H1 (cell line): ENCODE measurements around the gene MAPT. TPM values are rescaled to one million over a fixed set of nuclear protein-coding genes. Genes with fewer than 3 reads are reported as not detected.

Experiments used
- SIX5 ChIP-seq: IDR thresholded peaks from 2 replicates; pipeline ENCODE4 v1.6.1; 2011; ENCODE audit warnings: mild to moderate bottlenecking, low read depth, low read length
- SP1 ChIP-seq: IDR thresholded peaks from 2 replicates; pipeline ENCODE4 v1.6.1; 2011; ENCODE audit warnings: low read depth, low read length
- SP4 ChIP-seq: IDR thresholded peaks from 2 replicates; pipeline ENCODE4 v1.6.1; 2012; ENCODE audit warnings: low read length, inconsistent platforms
- polyA plus RNA-seq, 7 experiments: library from polyadenylated mRNA; depleted of rRNA in 3 of 7; stranded (reverse) in 5 of 7; unstranded in 2 of 7; fragments of >200 nt in 5 of 7; fragments of 200-250 nt in 2 of 7; gene quantifications; 1 replicate in 5 of 7; 2 replicates in 1 of 7; 4 replicates in 1 of 7; pipeline versions ENCODE4 v1.2.1 to v1.2.3, GENCODE V29; 2011 to 2013; ENCODE audit warnings: missing spikeins in 2 of 7, mixed read lengths in 2 of 7
- total RNA-seq: library from RNA; stranded (reverse); fragmentation: NEBNext Ultra II Directional; extraction: Animal tissue kit (Norgen Biotek cat#: 25700); gene quantifications from 2 replicates; pipeline ENCODE4 v1.2.1, GENCODE V29; 2021
- TF ChIP-seq, protein P1 (sequence below), 3 experiments: IDR thresholded peaks; 1 replicate in 2 of 3; 2 replicates in 1 of 3; pipeline versions ENCODE4 v1.5.1 to v1.6.1; 2011; ENCODE audit warnings: low read length in 3 of 3, mild to moderate bottlenecking in 3 of 3, inconsistent platforms in 2 of 3, low read depth in 1 of 3, moderate library complexity in 1 of 3; ENCODE audit not compliant: insufficient read depth in 1 of 3; ENCODE audit errors: control extremely low read depth in 1 of 3
- TF ChIP-seq, protein P2 (sequence below): IDR thresholded peaks from 2 replicates; pipeline ENCODE4 v1.6.1; 2012; ENCODE audit warnings: inconsistent platforms

The MAPT gene
- total and polyA plus RNA-seq, 2 of the 8 experiments (the other 6 are each of a cell fraction or from before 2014, with no cell fraction given), result 0.54 to 1.7 TPM

- TF ChIP-seq, protein P1, sequence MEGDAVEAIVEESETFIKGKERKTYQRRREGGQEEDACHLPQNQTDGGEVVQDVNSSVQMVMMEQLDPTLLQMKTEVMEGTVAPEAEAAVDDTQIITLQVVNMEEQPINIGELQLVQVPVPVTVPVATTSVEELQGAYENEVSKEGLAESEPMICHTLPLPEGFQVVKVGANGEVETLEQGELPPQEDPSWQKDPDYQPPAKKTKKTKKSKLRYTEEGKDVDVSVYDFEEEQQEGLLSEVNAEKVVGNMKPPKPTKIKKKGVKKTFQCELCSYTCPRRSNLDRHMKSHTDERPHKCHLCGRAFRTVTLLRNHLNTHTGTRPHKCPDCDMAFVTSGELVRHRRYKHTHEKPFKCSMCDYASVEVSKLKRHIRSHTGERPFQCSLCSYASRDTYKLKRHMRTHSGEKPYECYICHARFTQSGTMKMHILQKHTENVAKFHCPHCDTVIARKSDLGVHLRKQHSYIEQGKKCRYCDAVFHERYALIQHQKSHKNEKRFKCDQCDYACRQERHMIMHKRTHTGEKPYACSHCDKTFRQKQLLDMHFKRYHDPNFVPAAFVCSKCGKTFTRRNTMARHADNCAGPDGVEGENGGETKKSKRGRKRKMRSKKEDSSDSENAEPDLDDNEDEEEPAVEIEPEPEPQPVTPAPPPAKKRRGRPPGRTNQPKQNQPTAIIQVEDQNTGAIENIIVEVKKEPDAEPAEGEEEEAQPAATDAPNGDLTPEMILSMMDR (IDR thresholded peaks at IDR 0.05; ENCODE audit: control extremely low read depth in 1 of 3, insufficient read depth in 1 of 3, low read depth in 1 of 3, low read length in 3 of 3), result no peak
- TF ChIP-seq SP1 (no peak), SP4 (no peak), SIX5 (no peak)
- TF ChIP-seq, protein P2, sequence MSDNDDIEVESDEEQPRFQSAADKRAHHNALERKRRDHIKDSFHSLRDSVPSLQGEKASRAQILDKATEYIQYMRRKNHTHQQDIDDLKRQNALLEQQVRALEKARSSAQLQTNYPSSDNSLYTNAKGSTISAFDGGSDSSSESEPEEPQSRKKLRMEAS, result no peak
- TF ChIP-seq, all 59 proteins: peak for 0
These were observed 113.2 kb downstream of the MAPT start (continued) for GRCh38 chr17:46007461-46007965.
